HepG2 (cell line): ENCODE measurements around the gene MCEE. TPM values are rescaled to one million over a fixed set of nuclear protein-coding genes. Genes with fewer than 3 reads are reported as not detected.
A peak's percentile ranks its signal among the peaks of the same experiment; 100 is the strongest.

Experiments
- BATF2 ChIP-seq: sonication (generic); formaldehyde crosslinking; IDR thresholded peaks from 2 replicates; pipeline ENCODE4 v1.8.0; 2022; ENCODE audit warnings: mild to moderate bottlenecking, missing genetic modification reagents, moderate library complexity
- CENPX ChIP-seq: sonication (generic); formaldehyde crosslinking; IDR thresholded peaks from 2 replicates; pipeline ENCODE4 v1.9.0; 2021; ENCODE audit warnings: mild to moderate bottlenecking, missing genetic modification reagents, moderate library complexity
- ERF ChIP-seq: IDR thresholded peaks from 2 replicates; pipeline ENCODE4 v1.6.1; 2018; ENCODE audit warnings: missing biosample characterization, missing genetic modification reagents
- HNRNPL ChIP-seq: fragments of 200-400 bp; formaldehyde crosslinking; IDR thresholded peaks from 2 replicates; pipeline ENCODE4 v1.6.1; 2017; ENCODE audit warnings: mild to moderate bottlenecking, low read depth, low read length
- MAFG ChIP-seq: sonication (generic); formaldehyde crosslinking; IDR thresholded peaks from 2 replicates; pipeline ENCODE4 v1.5.1; 2020; ENCODE audit warnings: mild to moderate bottlenecking, missing genetic modification reagents
- MIER3 ChIP-seq: IDR thresholded peaks from 2 replicates; pipeline ENCODE4 v1.6.1; 2016; ENCODE audit warnings: missing compliant biosample characterization, borderline replicate concordance
- NCOA5 ChIP-seq: sonication (generic); formaldehyde crosslinking; IDR thresholded peaks from 2 replicates; pipeline ENCODE4 v1.4.0; 2020; ENCODE audit warnings: missing genetic modification reagents
- NR0B2 ChIP-seq: sonication (generic); formaldehyde crosslinking; IDR thresholded peaks from 2 replicates; pipeline ENCODE4 v1.4.0; 2020; ENCODE audit warnings: mild to moderate bottlenecking, missing genetic modification reagents
- POGZ ChIP-seq: sonication (generic); formaldehyde crosslinking; IDR thresholded peaks from 2 replicates; pipeline ENCODE4 v1.4.0; 2020; ENCODE audit warnings: mild to moderate bottlenecking, missing genetic modification reagents
- REPIN1 ChIP-seq: sonication (generic); formaldehyde crosslinking; IDR thresholded peaks from 2 replicates; pipeline ENCODE4 v1.8.0; 2022; ENCODE audit warnings: missing genetic modification reagents, low read depth, mild to moderate bottlenecking, borderline replicate concordance
- RERE ChIP-seq: IDR thresholded peaks from 2 replicates; pipeline ENCODE4 v1.6.1; 2016; ENCODE audit warnings: low read depth, missing genetic modification reagents, missing compliant biosample characterization
- YEATS2 ChIP-seq: sonication (generic); formaldehyde crosslinking; IDR thresholded peaks from 2 replicates; pipeline ENCODE4 v1.4.0; 2020; ENCODE audit warnings: missing genetic modification reagents, borderline replicate concordance
- ZBTB7B ChIP-seq: sonication (generic); formaldehyde crosslinking; IDR thresholded peaks from 2 replicates; pipeline ENCODE4 v1.4.0; 2020; ENCODE audit warnings: missing genetic modification reagents
- ZMYM2 ChIP-seq: sonication (generic); formaldehyde crosslinking; IDR thresholded peaks from 2 replicates; pipeline ENCODE4 v1.8.0; 2022; ENCODE audit warnings: mild to moderate bottlenecking, missing genetic modification reagents
- ZNF280B ChIP-seq: sonication (generic); formaldehyde crosslinking; IDR thresholded peaks from 2 replicates; pipeline ENCODE4 v1.5.0; 2020; ENCODE audit warnings: missing genetic modification reagents, mild to moderate bottlenecking, borderline replicate concordance
- ZNF530 ChIP-seq: sonication (generic); formaldehyde crosslinking; IDR thresholded peaks from 2 replicates; pipeline ENCODE4 v1.5.0; 2020; ENCODE audit warnings: low read depth, mild to moderate bottlenecking, missing genetic modification reagents
- ZNF597 ChIP-seq: sonication (generic); formaldehyde crosslinking; IDR thresholded peaks from 2 replicates; pipeline ENCODE4 v1.5.0; 2020; ENCODE audit warnings: missing genetic modification reagents
- ZNF839 ChIP-seq: sonication (generic); formaldehyde crosslinking; IDR thresholded peaks from 2 replicates; pipeline ENCODE4 v1.4.0; 2020; ENCODE audit warnings: missing genetic modification reagents, mild to moderate bottlenecking, borderline replicate concordance
- ZSCAN12 ChIP-seq: sonication (generic); formaldehyde crosslinking; IDR thresholded peaks from 2 replicates; pipeline ENCODE4 v1.9.0; 2021; ENCODE audit warnings: mild to moderate bottlenecking, missing genetic modification reagents
- polyA plus RNA-seq, 8 experiments: library from polyadenylated mRNA; depleted of rRNA in 3 of 8; stranded (reverse) in 7 of 8; unstranded in 1 of 8; fragments of >200 nt; fragmentation: Illumina TruSeq in 4 of 8; extraction: Trizol in 4 of 8; gene quantifications; 2 replicates each; pipeline versions ENCODE4 v1.2.1 to v1.2.3, GENCODE V29; 2011 to 2016; ENCODE audit warnings: low read depth in 4 of 8, missing spikeins in 1 of 8, mixed read lengths in 1 of 8; ENCODE audit not compliant: insufficient read depth in 1 of 8
- total RNA-seq, 5 experiments: library from RNA; depleted of rRNA; stranded (reverse); fragments of >200 nt; fragmentation: Illumina TruSeq; extraction: Trizol; gene quantifications; 2 replicates each; pipeline ENCODE4 v1.2.3, GENCODE V29; 2016; ENCODE audit warnings: low read depth in 1 of 5

Gene MCEE
- total and polyA plus RNA-seq, 2 of the 13 experiments (the other 11 are each of a cell fraction or from before 2014, with no cell fraction given) = 32.0 to 66.9 TPM

- TF ChIP-seq MAFG (CRISPR knock-in tag) (no peak), HNRNPL (peak; percentile 88), CENPX (CRISPR knock-in tag) (no peak), YEATS2 (CRISPR knock-in tag) (peak; percentile 88), NCOA5 (CRISPR knock-in tag) (peak; percentile 69; the same call in 1 of the 2 replicates), ZNF839 (CRISPR knock-in tag) (0 out of 2 replicates have a peak, but pooled peaks have one; percentile 54), POGZ (CRISPR knock-in tag) (peak; percentile 85), ERF (CRISPR knock-in tag) (peak; percentile 99), NR0B2 (CRISPR knock-in tag) (peak; percentile 83), ZNF597 (CRISPR knock-in tag) (no peak), ZSCAN12 (CRISPR knock-in tag) (peak; percentile 95), RERE (CRISPR knock-in tag) (peak; percentile 46; the same call in 1 of the 2 replicates), ZMYM2 (CRISPR knock-in tag) (no peak), REPIN1 (CRISPR knock-in tag) (peak; percentile 94), BATF2 (CRISPR knock-in tag) (peak; percentile 84), ZNF530 (CRISPR knock-in tag) (no peak), ZBTB7B (CRISPR knock-in tag) (peak; percentile 83), ZNF280B (CRISPR knock-in tag) (peak; percentile 90), MIER3 (no peak)
Measured at GRCh38 chr2:71130152-71130904, at the start of gene MCEE, which contains the start of gene MPHOSPH10 (continued).
